Transverse colon (tissue), 4 donors: Measurements from ENCODE around the gene GHRH. TPM values are rescaled to one million over a fixed set of nuclear protein-coding genes. Genes with fewer than 3 reads are reported as not detected.

Source experiments
- DNase-seq: peaks from one replicate; pipeline ENCODE4 v3.0.0-alpha.2; 2019
- H3K27ac ChIP-seq, 4 donors: fragments of 200-600 bp; sonication (generic); 2 replicates each; pipeline ENCODE4 v1.5.1; 2016 to 2018; ENCODE audit warnings: inconsistent platforms in 4 of 4
- H3K27me3 ChIP-seq: fragments of 200-600 bp; sonication (generic); 2 replicates; pipeline ENCODE4 v1.5.1; 2017; ENCODE audit warnings: inconsistent platforms
- H3K36me3 ChIP-seq, 4 donors: fragments of 200-600 bp; sonication (generic); 2 replicates each; pipeline ENCODE4 v1.5.1; 2017 to 2019; ENCODE audit warnings: inconsistent platforms in 4 of 4
- H3K4me1 ChIP-seq, 4 donors: fragments of 200-600 bp; sonication (generic); 2 replicates each; pipeline ENCODE4 v1.5.1; 2017 to 2020; ENCODE audit warnings: inconsistent platforms in 4 of 4
- H3K4me3 ChIP-seq, 4 donors: fragments of 200-600 bp; sonication (generic); 1 replicate in 1 of 4; 2 replicates in 3 of 4; pipeline versions ENCODE4 v1.5.1 to v1.6.1; 2017 to 2019; ENCODE audit warnings: inconsistent platforms in 4 of 4
- H3K9me3 ChIP-seq, 2 donors: fragments of 200-600 bp; sonication (generic); 2 replicates each; pipeline ENCODE4 v1.5.1; 2017 to 2019; ENCODE audit warnings: inconsistent platforms in 2 of 2
- CTCF ChIP-seq, 5 experiments: fragments of 200-600 bp in 3 of 5; fragments of 450-650 bp in 2 of 5; sonication (generic) in 3 of 5; IDR thresholded peaks; 1 replicate in 2 of 5; 2 replicates in 3 of 5; pipeline ENCODE4 v1.5.1; 2016 to 2017; ENCODE audit warnings: antibody characterized with exemption in 5 of 5, inconsistent platforms in 3 of 5, mild to moderate bottlenecking in 2 of 5, moderate library complexity in 1 of 5
- EP300 ChIP-seq: sonication (generic); formaldehyde crosslinking; IDR thresholded peaks from one replicate; pipeline ENCODE4 v1.6.1; 2017; ENCODE audit warnings: antibody characterized with exemption, low read depth
- POLR2A ChIP-seq: fragments of 450-650 bp; IDR thresholded peaks from one replicate; pipeline ENCODE4 v1.6.1; 2016; ENCODE audit warnings: antibody characterized with exemption, mild to moderate bottlenecking, moderate library complexity
- POLR2AphosphoS5 ChIP-seq, 3 donors: sonication (generic); formaldehyde crosslinking; IDR thresholded peaks; one replicate each; pipeline ENCODE4 v1.6.1; 2016; ENCODE audit warnings: antibody characterized with exemption in 3 of 3
- WGBS, 2 donors: methylation state at CpG; one replicate each; pipeline ENCODE4 v1.1.5; 2018; ENCODE audit warnings: low coverage in 1 of 2; 5-methylcytosine and 5-hydroxymethylcytosine counted together
- in situ Hi-C, 4 donors: fragments of 200-750 bp; cut with MboI; loops; one replicate each; pipeline versions ENCODE4 v1.15.0 to v1.15.1; 2017; ENCODE audit warnings: low sequenced_read_pairs in 3 of 4, low pct_ligation_motif_present in 1 of 4, low pct_unique_long_range_greater_than_20kb in 1 of 4
- intact Hi-C: fragments of 100-400 bp; cut with DNase I; formaldehyde crosslinking; loops from one replicate; pipeline ENCODE4 v1.15.1; 2023; ENCODE audit warnings: low total_unique reads
- total RNA-seq, 4 donors: library from RNA; depleted of rRNA; stranded (reverse); fragments of >200 nt; gene quantifications; one replicate each; pipeline ENCODE4 v1.1.0, GENCODE V29; 2016

Gene GHRH
- total RNA-seq, 4 donors from 2014 or later = not detected

GRCh38 chr20:37267667-37268313, 6.2 kb upstream of the GHRH start:
- no peaks in the 10 kb centered on the region for H3K9me3 ChIP-seq
- no peaks in the 10 kb centered on the region for H3K36me3 ChIP-seq
- H3K27me3 ChIP-seq = no peaks in the 10 kb centered on the region
- H3K27ac ChIP-seq = no peak overlapping the region
- H3K4me3 ChIP-seq = no peak overlapping the region
- DNase-seq = no peak
- TF ChIP-seq EP300 (no peak), POLR2AphosphoS5 (IDR thresholded peaks at IDR 0.05) (no peak), CTCF (IDR thresholded peaks at IDR 0.05) (no peak), POLR2A (no peak)
- peaks cover 0 to 4% (median 0%) of the 10 kb centered on the region in 4 donors for H3K4me1 ChIP-seq
- in situ Hi-C loops (loop anchor here in 1 of 4 donors (5.0 kb wide), 1 partner anchor 270 kb away; no protein-coding TSS in a partner anchor), intact Hi-C loops (no loop called here)
- WGBS, 2 donors = 71 to 76% methylated on average over 8 to 15 of the region's 15 CpGs

DNA sequence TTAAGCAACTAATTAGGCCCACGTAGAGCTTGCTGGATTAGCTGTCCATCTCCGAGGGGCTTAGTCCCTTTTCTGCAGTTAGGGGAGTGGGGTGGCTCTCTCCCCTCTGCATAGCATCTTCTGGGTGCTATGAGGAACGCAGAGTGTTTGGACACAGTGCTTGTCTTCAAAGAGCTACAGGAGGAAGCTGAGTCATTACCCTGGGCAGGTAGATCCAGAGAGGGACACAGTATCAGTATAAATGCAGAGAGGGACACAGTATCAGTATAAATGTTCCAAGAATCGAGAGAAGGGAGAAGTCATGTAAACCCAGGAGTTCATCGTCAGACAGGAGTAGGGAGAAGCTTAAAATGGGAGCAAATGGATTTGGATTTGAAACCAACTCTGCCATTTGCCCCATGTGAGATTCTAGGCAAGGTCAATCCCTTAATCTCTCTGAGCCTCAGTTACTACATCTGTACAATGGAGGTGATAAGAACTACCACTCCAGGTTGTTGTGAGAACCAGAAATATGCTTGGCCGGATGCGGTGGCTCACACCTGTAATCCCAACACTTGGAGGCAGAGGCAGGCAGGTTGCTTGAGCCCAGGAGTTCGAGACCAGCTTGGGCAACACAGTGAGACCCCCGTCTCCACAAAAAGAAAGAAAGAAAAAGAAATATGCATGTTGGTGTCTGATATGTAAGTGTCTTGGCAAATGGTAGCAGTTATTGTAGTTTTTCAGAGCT, 5.5 kb upstream of the GHRH start:
- H3K4me1 ChIP-seq = peaks cover 0 to 4% (median 0%) of the 10 kb centered on the region in 4 donors
- H3K27me3 ChIP-seq = no peaks in the 10 kb centered on the region
- no peaks in the 10 kb centered on the region for H3K9me3 ChIP-seq
- H3K36me3 ChIP-seq = no peaks in the 10 kb centered on the region
- no peak for TF ChIP-seq CTCF (IDR thresholded peaks at IDR 0.05)
- no peak for TF ChIP-seq POLR2AphosphoS5 (IDR thresholded peaks at IDR 0.05)
- TF ChIP-seq POLR2A = no peak
- TF ChIP-seq EP300 = no peak
- intact Hi-C loops = no loop called here
- no peak for DNase-seq
- in situ Hi-C loops = loop anchor here in 1 of 4 donors (5.0 kb wide), 1 partner anchor 270 kb away; no protein-coding TSS in a partner anchor
- no peak overlapping the region for H3K27ac ChIP-seq
- H3K4me3 ChIP-seq = no peak overlapping the region
- WGBS, 2 donors = 81 to 86% methylated on average over 6 to 9 of the region's 9 CpGs

- intact Hi-C loops = no loop called here
- Histone ChIP-seq H3K36me3 (no peaks in the 10 kb centered on the region), H3K27ac (no peak overlapping the region), H3K4me3 (no peak overlapping the region), H3K27me3 (no peaks in the 10 kb centered on the region), H3K9me3 (no peaks in the 10 kb centered on the region), H3K4me1 (peaks cover 0 to 4% (median 0%) of the 10 kb centered on the region in 4 donors)
- DNase-seq = no peak
- WGBS, 2 donors = 84 to 100% methylated on average over 2 to 4 of the region's 4 CpGs
- in situ Hi-C loops = loop anchor here in 1 of 4 donors (5.0 kb wide), 1 partner anchor 272 kb away; no protein-coding TSS in a partner anchor
- no peak for TF ChIP-seq EP300
- TF ChIP-seq POLR2AphosphoS5 (IDR thresholded peaks at IDR 0.05) = no peak
- no peak for TF ChIP-seq POLR2A
- TF ChIP-seq CTCF (IDR thresholded peaks at IDR 0.05) = no peak
Observed at GRCh38 chr20:37265152-37265551, 3.5 kb upstream of the GHRH start.

GRCh38 chr20:37263686-37264085, 2.1 kb upstream of the GHRH start:
- Histone ChIP-seq H3K36me3 (no peaks in the 10 kb centered on the region), H3K9me3 (no peaks in the 10 kb centered on the region), H3K27ac (no peak overlapping the region), H3K4me1 (no peaks in the 10 kb centered on the region), H3K4me3 (no peak overlapping the region), H3K27me3 (no peaks in the 10 kb centered on the region)
- 84 to 86% methylated on average over 1 to 6 of the region's 6 CpGs for WGBS, 2 donors
- DNase-seq = no peak
- in situ Hi-C loops (no loop called here), intact Hi-C loops (no loop called here)
- no peak for TF ChIP-seq POLR2AphosphoS5 (IDR thresholded peaks at IDR 0.05)
- TF ChIP-seq POLR2A = no peak
- TF ChIP-seq EP300 = no peak
- TF ChIP-seq CTCF (IDR thresholded peaks at IDR 0.05) = no peak
